ENCODE data around the gene DTNBP1. TPM values are rescaled to one million over a fixed set of nuclear protein-coding genes. Genes with fewer than 3 reads are reported as not detected.

The DTNBP1 gene
- total and polyA plus RNA-seq, 3 donors from 2014 or later, result 21.8 to 25.4 (median 22.6) TPM

DNA sequence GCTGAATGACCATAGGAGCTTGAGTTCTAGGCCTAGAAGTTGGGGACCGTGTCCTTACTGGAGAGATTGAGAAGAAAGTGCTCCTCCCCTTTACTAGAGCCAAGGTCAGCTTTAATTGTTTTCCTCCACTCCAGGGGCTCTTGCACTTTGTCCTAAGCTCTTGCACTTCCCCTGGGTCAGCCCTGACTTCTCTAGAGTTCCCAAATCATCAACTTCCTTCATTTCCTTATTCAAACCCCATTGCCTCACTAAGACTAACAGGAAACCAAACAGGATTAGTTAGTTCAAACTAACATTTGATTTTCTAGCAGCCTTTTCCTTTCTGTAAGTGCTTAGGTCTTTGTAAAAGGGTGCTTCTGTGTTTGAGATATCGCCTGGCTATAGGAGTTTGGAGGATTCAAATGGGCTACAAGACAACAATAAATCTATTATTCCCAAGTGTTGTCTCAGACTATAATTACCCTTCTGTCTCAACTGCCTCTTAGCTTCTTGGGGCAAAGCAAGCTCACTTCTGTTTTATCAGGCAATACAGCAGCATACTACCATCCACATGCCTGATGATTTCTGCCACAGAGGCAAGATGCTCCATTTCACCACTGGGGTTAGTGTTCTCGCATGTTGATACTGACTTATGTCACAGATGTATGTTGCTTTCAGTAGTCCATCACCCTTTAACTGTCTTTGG is 12.8 kb upstream of the DTNBP1 start:
- Histone ChIP-seq H3K27ac (peak overlapping the region in 1 of 2 donors; percentile 16), H3K9me3 (no peaks in the 10 kb centered on the region), H3K36me3 (ENCODE audit: low read depth, missing control alignments) (no peaks in the 10 kb centered on the region), H3K27me3 (no peaks in the 10 kb centered on the region), H3K4me1 (peaks cover 6% of the 10 kb centered on the region), H3K4me3 (no peak overlapping the region)
- TF ChIP-seq POLR2A (IDR thresholded peaks at IDR 0.05), result no peak
- TF ChIP-seq, protein P1, sequence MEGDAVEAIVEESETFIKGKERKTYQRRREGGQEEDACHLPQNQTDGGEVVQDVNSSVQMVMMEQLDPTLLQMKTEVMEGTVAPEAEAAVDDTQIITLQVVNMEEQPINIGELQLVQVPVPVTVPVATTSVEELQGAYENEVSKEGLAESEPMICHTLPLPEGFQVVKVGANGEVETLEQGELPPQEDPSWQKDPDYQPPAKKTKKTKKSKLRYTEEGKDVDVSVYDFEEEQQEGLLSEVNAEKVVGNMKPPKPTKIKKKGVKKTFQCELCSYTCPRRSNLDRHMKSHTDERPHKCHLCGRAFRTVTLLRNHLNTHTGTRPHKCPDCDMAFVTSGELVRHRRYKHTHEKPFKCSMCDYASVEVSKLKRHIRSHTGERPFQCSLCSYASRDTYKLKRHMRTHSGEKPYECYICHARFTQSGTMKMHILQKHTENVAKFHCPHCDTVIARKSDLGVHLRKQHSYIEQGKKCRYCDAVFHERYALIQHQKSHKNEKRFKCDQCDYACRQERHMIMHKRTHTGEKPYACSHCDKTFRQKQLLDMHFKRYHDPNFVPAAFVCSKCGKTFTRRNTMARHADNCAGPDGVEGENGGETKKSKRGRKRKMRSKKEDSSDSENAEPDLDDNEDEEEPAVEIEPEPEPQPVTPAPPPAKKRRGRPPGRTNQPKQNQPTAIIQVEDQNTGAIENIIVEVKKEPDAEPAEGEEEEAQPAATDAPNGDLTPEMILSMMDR (IDR thresholded peaks at IDR 0.05), result no peak
- no peak for DNase-seq
- WGBS, 2 donors, result 61 to 81% methylated on average over 3 of the region's 3 CpGs
- intact Hi-C loops (cut with DNase I; ENCODE audit: low total_unique reads), result no loop called here

DNA sequence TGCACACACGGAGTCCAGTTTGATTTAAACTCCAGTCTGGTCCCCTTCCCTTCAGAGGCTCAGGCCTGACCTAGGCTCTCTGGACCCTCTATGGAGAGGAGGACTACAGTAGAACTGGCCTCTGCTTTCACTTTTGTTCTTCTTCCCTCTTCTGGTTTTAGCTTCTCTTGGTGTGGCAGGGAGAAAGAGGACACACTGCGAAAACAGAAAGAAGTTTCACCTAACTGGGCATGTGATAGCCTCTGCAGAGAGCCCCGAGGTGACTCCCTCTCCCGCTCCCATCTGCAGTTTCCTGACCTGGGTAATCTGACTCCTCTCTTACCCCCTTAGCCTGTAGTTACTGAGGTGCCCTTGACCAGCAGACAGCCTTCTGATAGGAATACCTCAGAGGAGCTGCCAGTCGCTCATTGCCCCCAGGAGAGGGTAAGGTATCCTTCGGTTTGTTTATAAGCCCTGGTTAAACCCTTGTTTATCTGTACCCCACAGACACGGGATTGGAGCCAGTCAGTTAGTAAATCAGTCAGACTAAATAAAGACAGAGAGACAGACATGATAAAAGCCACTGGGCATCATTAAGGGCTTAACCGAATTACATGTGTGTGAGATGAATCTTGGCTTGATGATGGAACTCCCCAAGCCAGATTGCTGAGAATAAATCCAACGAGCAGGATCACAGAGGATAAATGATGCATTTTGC is 12.0 kb upstream of the DTNBP1 start:
- peaks cover 6% of the 10 kb centered on the region for H3K4me1 ChIP-seq
- H3K4me3 ChIP-seq, result no peak overlapping the region
- H3K36me3 ChIP-seq (ENCODE audit: low read depth, missing control alignments), result no peaks in the 10 kb centered on the region
- no peak for DNase-seq
- WGBS, 2 donors, result 56 to 68% methylated on average over 9 of the region's 9 CpGs
- intact Hi-C loops (cut with DNase I; ENCODE audit: low total_unique reads), result no loop called here
- H3K9me3 ChIP-seq, result no peaks in the 10 kb centered on the region
- no peak overlapping the region for H3K27ac ChIP-seq
- H3K27me3 ChIP-seq, result no peaks in the 10 kb centered on the region
- TF ChIP-seq, protein P1 (IDR thresholded peaks at IDR 0.05), result no peak
- TF ChIP-seq POLR2A (IDR thresholded peaks at IDR 0.05), result no peak

DNA sequence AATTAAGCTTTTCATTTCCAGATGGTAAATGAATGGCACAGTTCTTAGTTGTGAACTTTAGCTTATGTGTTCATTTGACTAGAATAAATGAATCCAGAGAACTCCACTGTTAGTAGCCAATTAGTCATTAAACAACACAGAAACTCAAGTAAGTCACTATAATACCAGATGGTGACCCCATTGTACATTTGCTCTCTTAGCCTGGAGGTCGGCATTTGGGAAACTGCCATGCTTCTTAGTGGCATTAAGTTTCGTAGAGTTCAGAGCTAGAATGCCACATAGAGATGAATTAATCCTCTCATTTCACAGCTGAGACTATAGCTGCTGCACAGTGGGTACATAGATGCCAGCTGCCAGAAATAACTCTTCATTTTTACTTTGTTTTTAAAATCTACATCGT is 10.8 kb upstream of the DTNBP1 start:
- intact Hi-C loops (cut with DNase I; ENCODE audit: low total_unique reads), result no loop called here
- H3K27ac ChIP-seq, result no peak overlapping the region
- 91% methylated on average over 3 of the region's 3 CpGs for WGBS, 2 donors
- no peak for TF ChIP-seq POLR2A (IDR thresholded peaks at IDR 0.05)
- TF ChIP-seq, protein P1 (IDR thresholded peaks at IDR 0.05), result no peak
- no peaks in the 10 kb centered on the region for H3K27me3 ChIP-seq
- H3K9me3 ChIP-seq, result no peaks in the 10 kb centered on the region
- H3K4me3 ChIP-seq, result no peak overlapping the region
- no peaks in the 10 kb centered on the region for H3K36me3 ChIP-seq (ENCODE audit: low read depth, missing control alignments)
- no peak for DNase-seq
- peaks cover 6% of the 10 kb centered on the region for H3K4me1 ChIP-seq

DNA sequence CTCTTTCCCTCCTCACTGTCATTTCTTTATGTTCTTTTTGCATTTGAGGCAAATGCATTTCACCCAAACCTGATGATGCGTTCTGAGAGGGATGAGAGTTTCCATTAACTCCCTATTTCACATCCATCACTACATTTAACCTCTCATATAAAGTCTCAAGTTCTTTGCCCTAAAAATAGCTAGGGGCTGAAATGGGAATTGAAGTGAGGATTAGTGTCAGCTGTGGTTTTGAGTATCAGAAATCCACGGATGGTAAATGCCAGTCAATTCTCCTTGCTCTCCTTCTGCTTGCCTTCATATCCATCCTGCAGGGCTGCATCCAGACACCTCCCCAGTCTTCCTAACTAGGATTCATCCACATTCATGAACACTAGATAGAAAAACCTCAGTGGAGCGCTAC is 10.0 kb upstream of the DTNBP1 start:
- H3K36me3 ChIP-seq (ENCODE audit: low read depth, missing control alignments), result no peaks in the 10 kb centered on the region
- TF ChIP-seq, protein P1 (IDR thresholded peaks at IDR 0.05), result no peak
- no peak for TF ChIP-seq POLR2A (IDR thresholded peaks at IDR 0.05)
- H3K27me3 ChIP-seq, result no peaks in the 10 kb centered on the region
- intact Hi-C loops (cut with DNase I; ENCODE audit: low total_unique reads), result no loop called here
- WGBS, 2 donors, result 82% methylated on average over 3 of the region's 3 CpGs
- peaks cover 6% of the 10 kb centered on the region for H3K4me1 ChIP-seq
- DNase-seq, result no peak
- H3K4me3 ChIP-seq, result no peak overlapping the region
- H3K9me3 ChIP-seq, result no peaks in the 10 kb centered on the region
- no peak overlapping the region for H3K27ac ChIP-seq

All from testis (tissue), 3 donors.